22Rv1 (cell line): ENCODE measurements around the gene SATB1.

ENCODE experiments used
- CTCF ChIP-seq: fragments of 450-650 bp; IDR thresholded peaks from 2 replicates; pipeline ENCODE4 v1.5.1; 2017; ENCODE audit warnings: mild to moderate bottlenecking
- ZFX ChIP-seq: fragments of 450-650 bp; IDR thresholded peaks from 2 replicates; pipeline ENCODE4 v1.6.1; 2017; ENCODE audit warnings: antibody characterized with exemption, borderline replicate concordance

DNA sequence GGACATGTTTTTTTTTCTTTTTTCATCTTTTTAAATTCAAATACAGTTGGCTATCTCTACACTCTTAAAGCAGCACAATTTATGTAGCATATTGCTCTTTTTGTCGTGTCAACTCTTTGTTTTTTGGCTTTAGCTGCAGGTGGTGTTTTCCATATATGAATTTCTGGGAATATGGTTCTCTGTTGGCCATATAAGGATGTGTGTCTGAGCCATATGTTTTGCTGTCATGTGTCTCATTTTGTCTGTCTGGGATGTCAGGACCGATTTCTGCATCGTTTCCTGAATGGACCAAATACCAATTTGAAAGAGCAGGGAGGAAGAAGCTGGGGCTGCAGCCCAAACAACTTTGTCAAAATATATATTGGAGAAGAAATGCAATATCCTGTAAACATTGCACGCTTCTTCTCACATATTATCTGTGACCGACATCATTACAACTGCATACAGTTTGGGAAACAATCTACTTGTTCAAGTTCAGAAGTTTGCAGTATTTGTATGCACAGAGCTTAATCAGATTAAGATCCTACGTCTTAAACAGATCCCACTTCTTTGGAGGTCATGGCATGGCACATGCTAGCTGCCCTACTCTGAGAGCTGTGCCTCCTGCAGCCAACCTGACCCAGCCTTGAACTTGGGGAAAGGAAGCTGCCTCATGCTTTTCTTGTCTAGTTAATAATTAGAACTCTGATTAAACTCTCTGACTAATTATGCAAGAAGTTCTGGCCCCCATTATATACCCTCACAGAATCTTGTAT is 4.0 kb upstream of the SATB1 start:
- TF ChIP-seq CTCF: no peak
- no peak for TF ChIP-seq ZFX
